ENCODE data around the gene SLC12A8. TPM values are rescaled to one million over a fixed set of nuclear protein-coding genes. Genes with fewer than 3 reads are reported as not detected.

The SLC12A8 gene
- total RNA-seq, 1 donor from 2014 or later = 3.0 TPM

GRCh38 chr3:125141596-125142419, 70.7 kb downstream of the SLC12A8 start:
- H3K9me3 Mint-ChIP-seq (ENCODE audit: unreplicated experiment) = no peaks in the 10 kb centered on the region
- no peaks in the 10 kb centered on the region for H3K36me3 Mint-ChIP-seq (ENCODE audit: unreplicated experiment)
- no peak overlapping the region for H3K4me3 Mint-ChIP-seq (ENCODE audit: unreplicated experiment)
- no peak for DNase-seq (ENCODE audit: extremely low spot score, unreplicated experiment)
- peaks cover 75% of the 10 kb centered on the region for H3K4me1 Mint-ChIP-seq (ENCODE audit: unreplicated experiment)
- H3K27me3 Mint-ChIP-seq (ENCODE audit: unreplicated experiment) = no peaks in the 10 kb centered on the region
- TF ChIP-seq CTCF (IDR thresholded peaks at IDR 0.05) = no peak
- H3K27ac Mint-ChIP-seq (ENCODE audit: unreplicated experiment) = peak overlapping the region; percentile 79

GRCh38 chr3:125140818-125141595, 71.5 kb downstream of the SLC12A8 start:
- Mint-ChIP-seq H3K4me1 (ENCODE audit: unreplicated experiment) (peaks cover 81% of the 10 kb centered on the region), H3K27me3 (ENCODE audit: unreplicated experiment) (no peaks in the 10 kb centered on the region), H3K4me3 (ENCODE audit: unreplicated experiment) (no peak overlapping the region), H3K9me3 (ENCODE audit: unreplicated experiment) (no peaks in the 10 kb centered on the region), H3K36me3 (ENCODE audit: unreplicated experiment) (no peaks in the 10 kb centered on the region), H3K27ac (ENCODE audit: unreplicated experiment) (peak overlapping the region; percentile 74)
- TF ChIP-seq CTCF (IDR thresholded peaks at IDR 0.05) = no peak
- no peak for DNase-seq (ENCODE audit: extremely low spot score, unreplicated experiment)

- TF ChIP-seq CTCF (IDR thresholded peaks at IDR 0.05) = no peak
- no peak overlapping the region for H3K4me3 Mint-ChIP-seq (ENCODE audit: unreplicated experiment)
- H3K36me3 Mint-ChIP-seq (ENCODE audit: unreplicated experiment) = no peaks in the 10 kb centered on the region
- H3K4me1 Mint-ChIP-seq (ENCODE audit: unreplicated experiment) = peaks cover 79% of the 10 kb centered on the region
- no peaks in the 10 kb centered on the region for H3K9me3 Mint-ChIP-seq (ENCODE audit: unreplicated experiment)
- DNase-seq (ENCODE audit: extremely low spot score, unreplicated experiment) = no peak
- H3K27ac Mint-ChIP-seq (ENCODE audit: unreplicated experiment) = peak overlapping the region; percentile 74
- no peaks in the 10 kb centered on the region for H3K27me3 Mint-ChIP-seq (ENCODE audit: unreplicated experiment)
Observed at GRCh38 chr3:125140011-125140817, 72.3 kb downstream of the SLC12A8 start.

GRCh38 chr3:125139386-125139785, 73.2 kb downstream of the SLC12A8 start:
- Mint-ChIP-seq H3K4me3 (ENCODE audit: unreplicated experiment) (no peak overlapping the region), H3K9me3 (ENCODE audit: unreplicated experiment) (no peaks in the 10 kb centered on the region), H3K27me3 (ENCODE audit: unreplicated experiment) (no peaks in the 10 kb centered on the region), H3K36me3 (ENCODE audit: unreplicated experiment) (no peaks in the 10 kb centered on the region), H3K27ac (ENCODE audit: unreplicated experiment) (no peak overlapping the region), H3K4me1 (ENCODE audit: unreplicated experiment) (peaks cover 76% of the 10 kb centered on the region)
- TF ChIP-seq CTCF (IDR thresholded peaks at IDR 0.05) = no peak
- no peak for DNase-seq (ENCODE audit: extremely low spot score, unreplicated experiment)

All from osteocyte (in vitro differentiated cells).